ENCODE measurements around the gene GBE1. TPM values are rescaled to one million over a fixed set of nuclear protein-coding genes. Genes with fewer than 3 reads are reported as not detected.

Gene GBE1
- total and polyA plus RNA-seq, 8 donors = 3.7 to 14.1 (median 9.0) TPM

GRCh38 chr3:81676706-81677456 is 84.6 kb downstream of the GBE1 start:
- peaks cover 6 to 14% (median 11%) of the 10 kb centered on the region in 3 donors for H3K4me1 ChIP-seq
- DNase-seq (no peak), ATAC-seq (peak; percentile 48 to 91 (median 78)), FAIRE-seq (no peak)
- intact Hi-C loops (cut with DNase I) = no loop called here
- no peak overlapping the region for H3K4me3 ChIP-seq
- no peaks in the 10 kb centered on the region for H3K9me3 ChIP-seq
- no peak for TF ChIP-seq CTCF (IDR thresholded peaks at IDR 0.05)
- peak overlapping the region in 1 of 4 donors; percentile 11 for H3K27ac ChIP-seq
- H3K27me3 ChIP-seq = no peaks in the 10 kb centered on the region
- 50 to 54% methylated on average over 5 of the region's 5 CpGs for WGBS, 2 donors
- H3K36me3 ChIP-seq = no peaks in the 10 kb centered on the region

DNA sequence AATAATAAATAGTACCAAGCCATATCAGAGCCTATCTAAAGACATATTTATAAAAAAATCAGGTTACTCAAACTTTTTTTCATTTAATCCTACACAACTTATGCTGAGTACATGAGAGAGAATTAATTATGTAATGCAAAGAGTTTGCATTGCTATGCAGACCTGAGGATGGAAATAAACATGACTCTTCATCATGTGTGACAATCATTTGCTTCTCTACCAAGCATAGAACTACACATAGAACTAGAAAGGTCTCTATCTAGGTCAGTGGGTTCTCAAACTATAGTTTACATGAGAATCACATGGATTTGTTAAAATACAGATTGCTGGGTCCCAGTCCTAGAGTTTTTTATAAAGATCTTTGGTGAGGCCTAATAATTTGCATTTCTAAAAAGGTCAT is 86.8 kb downstream of the GBE1 start:
- DNase-seq (no peak), FAIRE-seq (no peak)
- no peak for TF ChIP-seq CTCF (IDR thresholded peaks at IDR 0.05)

DNA sequence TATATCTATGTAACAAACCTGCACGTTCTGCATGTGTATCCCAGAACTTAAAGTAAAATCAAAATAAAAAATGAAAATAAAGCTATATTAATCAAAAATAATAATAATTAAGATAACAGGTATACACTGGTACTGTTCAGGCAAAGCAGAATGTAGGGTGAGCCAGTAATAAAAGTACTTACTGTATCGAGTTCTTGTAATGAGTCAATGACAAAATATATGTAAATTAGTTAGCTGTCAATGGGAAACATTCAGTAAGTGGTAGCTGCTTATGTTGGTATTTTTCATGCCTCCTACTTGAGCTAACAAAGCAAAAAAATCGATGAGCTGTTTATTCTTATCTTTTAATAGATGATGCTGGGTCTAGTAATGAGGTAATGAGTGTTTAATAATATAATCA is 93.2 kb downstream of the GBE1 start:
- no peaks in the 10 kb centered on the region for H3K9me3 ChIP-seq
- H3K27me3 ChIP-seq = no peaks in the 10 kb centered on the region
- intact Hi-C loops (cut with DNase I) = loop anchor here in 1 of 3 donors (10.0 kb wide), 1 partner anchor 467 kb away; no protein-coding TSS in a partner anchor
- no peak for ATAC-seq
- no peak overlapping the region for H3K4me3 ChIP-seq
- DNase-seq = no peak
- H3K27ac ChIP-seq = no peak overlapping the region
- no peak for FAIRE-seq
- no peak for TF ChIP-seq CTCF (IDR thresholded peaks at IDR 0.05)
- H3K4me1 ChIP-seq = peaks cover 0 to 6% (median 3%) of the 10 kb centered on the region in 3 donors
- no peaks in the 10 kb centered on the region for H3K36me3 ChIP-seq
- 74 to 77% methylated on average over 3 of the region's 3 CpGs for WGBS, 2 donors

More for the DNA sequence above, 86.8 kb downstream of the GBE1 start:
- Histone ChIP-seq H3K4me3 (no peak overlapping the region), H3K36me3 (no peaks in the 10 kb centered on the region), H3K27ac (no peak overlapping the region), H3K27me3 (no peaks in the 10 kb centered on the region), H3K9me3 (no peaks in the 10 kb centered on the region), H3K4me1 (peaks cover 6 to 14% (median 11%) of the 10 kb centered on the region in 3 donors)
- no peak for ATAC-seq
- intact Hi-C loops (cut with DNase I) = no loop called here

DNA sequence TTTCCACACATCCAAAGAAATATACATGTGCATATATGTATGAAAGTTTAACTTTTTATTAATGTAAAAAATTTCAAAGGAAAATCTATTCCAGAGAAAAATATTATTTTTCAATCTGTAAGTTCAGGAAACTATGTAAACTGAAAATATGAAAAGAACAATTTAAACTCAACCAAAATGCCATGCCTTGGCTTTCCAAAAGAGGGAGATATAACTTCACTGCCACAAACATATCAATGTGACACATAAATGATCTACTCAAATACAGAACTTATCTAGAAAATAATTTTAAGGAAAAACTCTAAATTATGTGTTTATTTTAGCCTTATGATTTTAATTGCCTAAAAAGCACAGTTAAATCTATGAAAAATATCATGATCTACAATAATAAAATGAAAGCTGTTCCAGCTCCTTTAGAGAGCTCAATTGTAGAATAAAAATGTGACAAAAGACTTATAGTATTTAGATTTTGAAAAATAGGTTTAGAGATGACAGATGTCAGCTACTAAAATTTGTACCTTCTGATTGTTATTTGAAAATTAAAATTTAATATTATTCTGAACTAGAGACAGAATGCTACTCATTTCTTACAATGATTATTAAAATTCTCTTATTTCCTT is 94.8 kb downstream of the GBE1 start:
- no peak overlapping the region for H3K27ac ChIP-seq
- no peaks in the 10 kb centered on the region for H3K9me3 ChIP-seq
- no peak overlapping the region for H3K4me3 ChIP-seq
- H3K36me3 ChIP-seq = no peaks in the 10 kb centered on the region
- ATAC-seq = peak in 3 of 4 donors; percentile 60 to 66 (median 61)
- no peaks in the 10 kb centered on the region for H3K27me3 ChIP-seq
- FAIRE-seq = peak; percentile 96
- intact Hi-C loops (cut with DNase I) = loop anchor here in 1 of 3 donors (10.0 kb wide), 1 partner anchor 468 kb away; no protein-coding TSS in a partner anchor
- DNase-seq = no peak
- peaks cover 0 to 6% (median 3%) of the 10 kb centered on the region in 3 donors for H3K4me1 ChIP-seq
- TF ChIP-seq CTCF (IDR thresholded peaks at IDR 0.05) = peak in 3 of 4 donors; percentile 34 to 52 (median 40)
